GM18511 (cell line): Measurements from ENCODE around the gene SURF2.

Source experiments
- ATAC-seq: cut with Tn5 transposase; IDR thresholded peaks from one replicate; pipeline ENCODE4 v1.9.1; 2021; ENCODE audit warnings: mild to moderate bottlenecking, moderate library complexity; ENCODE audit not compliant: unreplicated experiment

Gene SURF2

DNA sequence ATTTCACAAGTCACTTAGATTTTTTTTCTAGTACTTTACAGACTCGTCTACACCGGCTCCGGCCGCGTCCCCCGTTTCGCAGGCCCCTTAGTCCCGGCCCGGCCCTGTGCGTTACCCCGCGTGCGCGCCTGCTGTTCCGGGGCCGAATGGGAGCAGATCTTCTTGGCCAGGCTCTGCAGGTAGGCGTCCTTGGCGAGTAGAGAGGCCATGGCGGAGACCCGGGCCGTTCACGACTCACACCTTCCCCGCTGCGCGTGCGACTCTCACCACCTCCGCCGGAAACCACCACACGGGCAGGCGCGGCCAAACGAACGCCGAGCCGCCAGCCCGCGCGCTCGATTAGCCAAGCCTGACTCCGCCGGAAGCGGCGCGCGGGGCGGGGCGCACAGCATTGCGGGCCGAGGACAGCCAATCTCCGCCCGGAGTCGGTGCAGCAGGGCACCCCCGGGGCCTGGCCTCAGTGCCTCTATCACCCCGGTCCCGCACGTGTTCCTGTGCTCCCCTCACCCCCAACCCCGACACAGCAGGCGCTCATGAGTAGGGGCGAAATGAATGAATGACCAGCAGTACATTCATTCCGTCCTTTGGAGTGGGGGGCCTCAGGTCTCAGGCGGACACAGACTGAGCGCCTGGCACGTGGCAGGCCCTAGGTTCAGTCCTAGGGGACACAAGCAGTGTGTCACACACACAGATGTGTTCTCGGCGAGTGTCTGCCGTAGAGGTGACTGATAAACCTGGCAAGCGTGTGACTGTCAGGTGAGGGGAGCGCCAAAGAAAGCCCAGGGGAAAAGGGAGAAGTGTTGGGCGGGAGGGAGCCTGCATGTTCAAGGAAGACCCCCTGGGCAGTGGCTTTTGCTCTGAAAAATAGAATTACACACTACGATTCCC, 20.2 kb upstream of the SURF2 start, which contains the start of gene SURF6:
Gene SURF6 (minus strand): TSS at position 265 of the 888 bp plus-strand sequence. CDS start 56 bp downstream, at position 209.
- ATAC-seq = peak; percentile 91

- ATAC-seq = no peak
These were observed 16.7 kb upstream of the SURF2 start for GRCh38 chr9:133339641-133340040.

DNA sequence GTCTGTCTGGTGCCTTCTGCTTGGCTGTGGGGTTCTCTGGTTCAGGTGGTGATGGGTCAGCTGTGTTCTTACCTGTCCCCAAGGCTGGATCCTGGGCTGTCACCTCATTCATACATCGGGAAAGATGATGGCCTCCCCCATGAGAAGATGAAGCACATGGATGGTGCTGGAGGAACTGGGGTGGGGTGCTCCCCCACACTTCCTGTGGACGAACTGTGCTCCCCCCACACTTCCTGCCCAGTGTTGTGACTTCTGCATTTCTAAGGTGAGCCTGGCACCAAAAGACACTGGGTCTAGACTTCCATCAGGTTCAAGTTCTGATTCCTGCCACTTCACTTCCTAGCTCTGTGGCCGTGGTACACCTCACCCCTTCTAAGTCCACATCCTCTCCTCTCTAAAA, 16.1 kb upstream of the SURF2 start:
- ATAC-seq = no peak

GRCh38 chr9:133340916-133341315, 15.4 kb upstream of the SURF2 start:
- ATAC-seq = no peak

DNA sequence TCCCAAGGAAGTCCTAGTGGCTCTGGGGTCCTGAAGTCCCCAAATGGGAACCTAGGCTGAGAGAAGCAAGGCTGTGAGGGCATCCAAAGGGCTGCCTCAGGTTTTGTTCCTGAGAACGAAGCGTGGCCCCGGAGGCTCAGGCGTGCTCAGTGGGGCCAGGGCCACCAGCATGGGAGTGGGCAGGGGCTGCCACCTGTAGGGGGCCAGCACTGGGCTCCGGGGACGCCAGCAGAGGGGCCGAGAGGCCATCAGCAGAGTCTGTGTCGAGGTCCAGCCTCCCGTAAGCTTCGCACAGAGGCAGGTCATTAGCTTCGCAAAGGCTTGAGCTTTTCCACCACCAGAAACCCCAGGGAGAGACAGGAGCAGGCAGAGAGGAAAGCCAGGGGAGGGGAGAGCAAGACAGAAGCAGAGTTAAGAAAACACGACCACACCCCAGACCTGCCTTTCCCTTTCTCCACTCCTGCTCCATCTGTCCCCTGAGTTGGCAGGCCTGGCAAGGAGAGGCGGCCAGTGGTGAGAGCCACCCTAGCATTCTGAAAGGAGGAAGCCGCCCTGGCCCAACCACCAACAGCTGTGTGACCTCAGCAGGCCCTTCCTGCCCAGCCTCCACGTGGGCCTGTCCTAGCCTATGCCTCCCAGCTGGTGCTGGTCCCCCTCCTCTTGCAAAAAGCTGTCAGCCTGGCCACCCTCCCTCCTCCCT, 14.8 kb upstream of the SURF2 start:
- ATAC-seq = no peak

GRCh38 chr9:133342069-133342406, 14.3 kb upstream of the SURF2 start:
- no peak for ATAC-seq

DNA sequence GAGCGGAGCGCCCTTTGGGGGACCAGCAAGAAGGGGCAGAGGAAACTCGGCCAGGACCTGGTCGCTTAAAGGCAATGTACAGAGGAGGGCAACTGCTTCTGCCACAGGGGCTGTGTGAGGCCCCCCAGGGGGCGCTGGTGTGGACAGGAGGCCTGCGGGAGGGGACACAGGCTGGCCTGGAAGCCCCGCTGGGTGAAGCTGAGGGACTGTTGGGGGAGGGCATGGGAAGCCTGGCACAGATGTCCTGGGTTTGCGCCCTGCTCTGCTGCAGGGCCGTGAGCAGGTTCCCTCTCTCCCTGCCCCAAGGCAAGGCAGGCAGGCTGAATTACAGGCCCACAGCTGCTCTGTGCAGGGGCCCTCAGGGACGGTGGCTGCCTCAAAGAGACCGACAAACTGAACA, 13.8 kb upstream of the SURF2 start:
- ATAC-seq = no peak

DNA sequence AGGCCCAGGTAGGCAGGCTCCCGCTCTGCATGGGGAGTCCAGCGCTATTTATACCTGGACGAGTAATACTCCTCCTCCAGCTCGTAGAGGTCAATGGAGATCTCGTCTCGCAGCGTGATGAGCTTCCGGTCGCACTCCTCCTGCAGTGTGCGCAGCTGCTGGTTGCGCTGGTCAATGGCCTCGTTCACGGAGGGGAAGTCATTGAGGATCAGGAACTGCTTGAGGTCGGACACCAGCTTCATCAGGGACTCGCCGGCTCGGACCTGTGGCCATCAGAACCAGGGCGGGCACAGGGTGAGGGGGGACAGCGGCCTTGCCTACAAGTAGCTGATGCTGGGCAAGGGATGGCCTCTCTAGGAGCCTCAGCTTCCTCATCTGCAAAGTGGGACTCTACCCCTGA, 12.3 kb upstream of the SURF2 start:
- ATAC-seq = no peak

- ATAC-seq = no peak
These were observed 11.4 kb upstream of the SURF2 start for GRCh38 chr9:133344979-133345378.

GRCh38 chr9:133345596-133345995, 10.8 kb upstream of the SURF2 start:
- ATAC-seq = no peak

- ATAC-seq = no peak
These were observed 10.1 kb upstream of the SURF2 start for GRCh38 chr9:133346021-133346785.

GRCh38 chr9:133347515-133347984, 8.8 kb upstream of the SURF2 start:
- ATAC-seq = peak; percentile 43

GRCh38 chr9:133347985-133348717, 8.2 kb upstream of the SURF2 start, which contains the start of the genes MED22 and RPL7A:
MED22 (minus strand) TSS chr9:133348131; CDS start chr9:133346662, 1,469 bp downstream.
RPL7A (plus strand) TSS chr9:133348218; CDS start chr9:133348244, 26 bp downstream.
- ATAC-seq = peak; percentile 78

DNA sequence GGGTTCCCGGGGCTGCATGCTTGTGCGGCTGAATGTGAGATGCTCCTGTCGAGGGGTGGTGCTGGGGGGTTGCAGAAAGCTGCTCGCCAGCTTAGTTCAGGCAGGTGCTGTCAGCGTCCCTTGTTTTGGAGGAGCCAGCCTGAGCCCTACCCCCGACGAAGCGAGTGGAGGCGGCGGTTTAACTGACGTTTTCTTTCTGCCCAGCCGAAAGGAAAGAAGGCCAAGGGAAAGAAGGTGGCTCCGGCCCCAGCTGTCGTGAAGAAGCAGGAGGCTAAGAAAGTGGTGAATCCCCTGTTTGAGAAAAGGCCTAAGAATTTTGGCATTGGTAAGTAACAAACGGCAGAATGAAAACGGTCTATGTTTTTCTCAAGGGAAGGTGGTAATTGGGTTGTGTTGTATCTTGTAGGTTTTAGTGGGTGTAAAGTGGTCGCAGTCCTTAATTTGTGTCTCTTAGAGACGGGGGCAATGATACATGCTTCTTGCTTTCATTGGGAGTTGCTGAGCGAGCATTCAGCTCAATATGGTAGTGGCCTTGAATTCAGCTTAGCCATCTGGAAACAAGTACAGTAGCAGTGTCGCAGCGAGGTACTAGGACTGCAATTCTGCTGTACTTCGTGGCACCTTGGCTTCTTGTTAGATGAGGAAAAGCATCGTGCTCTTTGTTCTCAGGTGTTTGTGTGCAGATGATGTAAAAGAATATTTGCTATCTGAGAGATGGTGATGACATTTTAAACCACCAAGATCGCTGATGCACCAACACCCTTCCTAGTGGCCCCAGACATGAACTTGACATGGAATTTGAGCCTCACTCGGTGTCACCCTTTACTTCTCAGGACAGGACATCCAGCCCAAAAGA, 7.4 kb upstream of the SURF2 start:
- ATAC-seq = no peak

GRCh38 chr9:133349965-133350616, 6.3 kb upstream of the SURF2 start:
- ATAC-seq = no peak

DNA sequence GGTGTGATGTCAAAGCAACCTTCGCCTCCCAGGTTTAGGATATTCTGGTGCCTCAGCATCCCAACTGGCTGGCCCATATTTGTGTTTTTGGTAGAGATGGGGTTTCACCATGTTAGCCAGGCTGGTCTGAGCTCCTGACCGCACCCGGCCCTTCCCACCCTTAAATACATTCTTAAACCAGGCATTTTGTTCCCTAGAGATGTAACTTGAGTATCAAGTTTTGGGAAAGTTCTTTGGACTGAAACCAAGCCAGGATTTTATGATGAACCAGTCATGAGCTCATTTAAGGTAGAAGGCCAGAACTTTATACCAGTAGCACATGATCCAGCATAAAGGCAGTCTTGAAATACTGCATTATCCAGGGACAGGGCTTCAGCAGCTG, 4.8 kb upstream of the SURF2 start:
- ATAC-seq = no peak

DNA sequence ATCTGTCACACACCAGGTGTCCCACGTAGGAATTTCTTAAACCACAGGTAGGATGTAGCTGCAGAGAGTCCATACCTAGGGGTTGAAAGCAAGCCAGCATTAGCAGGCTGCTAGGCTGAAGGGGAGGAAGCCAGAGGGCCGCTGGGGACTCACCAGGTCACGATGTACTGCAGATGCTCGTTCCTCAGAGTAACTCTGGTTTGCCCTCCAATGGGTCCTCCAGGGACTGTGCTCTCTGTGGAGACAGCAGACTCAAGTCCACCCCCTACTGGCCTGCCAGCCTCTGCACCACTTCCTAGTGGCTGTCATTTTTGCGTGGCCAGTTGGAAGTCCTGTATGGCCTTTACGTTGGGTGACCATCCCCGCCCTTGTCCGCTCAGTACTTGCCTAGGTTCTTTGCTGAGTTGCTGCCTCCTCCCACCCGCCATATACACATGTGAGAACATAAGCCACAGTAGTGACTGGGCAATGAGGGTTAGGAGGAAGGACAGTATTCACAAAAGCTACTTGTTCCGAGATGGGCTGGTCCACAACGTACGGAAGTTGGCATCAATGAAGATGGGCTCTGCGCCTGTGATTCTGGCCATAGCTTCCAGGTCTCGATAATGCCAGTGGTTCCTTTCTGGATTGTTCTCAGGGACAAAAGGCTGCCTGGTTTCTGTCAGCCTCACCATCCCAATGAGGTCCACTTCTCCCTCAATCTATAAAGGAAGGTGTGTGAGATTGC, 4.3 kb upstream of the SURF2 start:
- no peak for ATAC-seq

DNA sequence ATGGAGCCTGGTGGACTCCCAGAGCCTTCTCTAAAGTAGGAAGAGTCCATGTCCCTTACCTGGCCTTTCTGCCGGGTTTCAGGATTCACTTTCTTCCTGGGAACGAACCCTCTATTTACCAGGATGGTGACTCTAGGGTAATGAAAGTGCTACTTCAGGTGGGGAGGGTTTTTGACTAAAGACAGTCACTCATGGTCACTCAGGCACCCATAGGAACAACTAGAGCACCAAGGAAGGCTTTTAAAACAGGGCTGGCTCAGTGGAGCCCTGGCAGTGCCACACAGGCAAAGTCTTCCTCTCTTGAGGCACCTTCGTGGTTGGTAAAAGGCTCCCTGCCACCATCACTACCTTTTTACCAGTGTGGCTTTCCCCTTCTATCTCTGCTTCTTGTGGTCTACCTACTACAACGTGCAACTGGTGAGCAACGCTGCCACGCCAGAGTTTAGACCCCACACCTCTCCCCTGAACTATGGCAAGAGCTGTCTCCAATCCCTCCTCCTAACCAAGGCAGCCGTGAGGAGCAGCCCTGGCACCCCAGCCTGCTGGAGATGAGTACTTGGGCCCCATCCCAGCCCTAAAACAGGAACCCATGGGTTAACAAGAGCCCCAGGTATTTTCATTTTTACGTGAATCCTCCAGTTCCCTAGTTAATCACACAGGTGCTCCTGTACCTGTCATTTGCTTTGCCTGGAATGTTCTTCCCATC, 3.6 kb upstream of the SURF2 start:
- no peak for ATAC-seq
